NB4 (cell line): ENCODE measurements around the gene NEFH.

Experiments used
- DNase-seq: peaks from one replicate; pipeline ENCODE4 v3.0.0; 2010; ENCODE audit warnings: low read depth
- H3K4me3 ChIP-seq: one replicate; pipeline ENCODE4 v1.5.1; 2011; ENCODE audit warnings: mild to moderate bottlenecking, low read depth, low read length, moderate library complexity
- CTCF ChIP-seq: IDR thresholded peaks from one replicate; pipeline ENCODE4 v1.5.1; 2012; ENCODE audit warnings: low read depth, low read length
- MAX ChIP-seq: IDR thresholded peaks from 2 replicates; pipeline ENCODE4 v1.6.1; 2011; ENCODE audit warnings: low read depth, low read length
- MYC ChIP-seq: IDR thresholded peaks from 2 replicates; pipeline ENCODE4 v1.6.1; 2011; ENCODE audit warnings: low read depth, low read length
- POLR2A ChIP-seq: IDR thresholded peaks from 2 replicates; pipeline ENCODE4 v1.6.1; 2011; ENCODE audit warnings: mild to moderate bottlenecking; ENCODE audit not compliant: insufficient read length; ENCODE audit errors: extremely low read depth

Gene NEFH

GRCh38 chr22:29457730-29458129 lies 22.3 kb upstream of the NEFH start:
- TF ChIP-seq CTCF (no peak), MAX (no peak), POLR2A (no peak), MYC (no peak)
- no peak overlapping the region for H3K4me3 ChIP-seq
- peak; percentile 54 for DNase-seq

GRCh38 chr22:29458551-29458950 lies 21.5 kb upstream of the NEFH start:
- no peak for DNase-seq
- no peak for TF ChIP-seq MYC
- TF ChIP-seq MAX = no peak
- TF ChIP-seq CTCF = no peak
- no peak for TF ChIP-seq POLR2A
- no peak overlapping the region for H3K4me3 ChIP-seq

- H3K4me3 ChIP-seq = no peak overlapping the region
- no peak for TF ChIP-seq MAX
- no peak for TF ChIP-seq CTCF
- TF ChIP-seq POLR2A = no peak
- no peak for TF ChIP-seq MYC
- DNase-seq = no peak
Measured at GRCh38 chr22:29459773-29460172, 20.2 kb upstream of the NEFH start.

- TF ChIP-seq CTCF (no peak), MYC (no peak), MAX (no peak), POLR2A (no peak)
Measured at GRCh38 chr22:29461263-29461662, 18.8 kb upstream of the NEFH start.

DNA sequence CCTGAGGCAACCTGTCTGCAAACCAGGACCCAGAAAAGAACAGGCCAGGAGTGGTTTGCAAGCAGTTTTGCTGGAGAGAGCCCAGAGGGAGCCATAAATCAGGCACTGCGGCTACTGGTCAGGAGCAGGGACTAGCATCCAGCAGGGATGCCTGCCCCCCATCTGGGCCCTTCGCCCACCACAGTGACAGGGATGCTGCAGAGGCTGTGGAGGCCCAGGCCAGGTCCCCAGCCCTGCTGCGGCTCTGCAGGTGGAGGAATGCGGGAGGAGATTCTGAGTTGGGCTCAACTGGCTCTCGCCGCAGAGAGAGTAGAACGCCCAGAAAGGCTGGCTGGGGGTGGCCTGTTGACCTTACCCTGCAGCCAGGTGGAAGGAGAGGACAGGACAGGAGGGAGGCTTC lies 16.4 kb upstream of the NEFH start:
- TF ChIP-seq MYC (no peak), POLR2A (no peak), CTCF (no peak), MAX (no peak)
- H3K4me3 ChIP-seq = no peak overlapping the region
- no peak for DNase-seq

More at GRCh38 chr22:29461263-29461662, 18.8 kb upstream of the NEFH start:
- DNase-seq = no peak
- H3K4me3 ChIP-seq = no peak overlapping the region

- DNase-seq = no peak
- H3K4me3 ChIP-seq = no peak overlapping the region
- TF ChIP-seq MYC (no peak), CTCF (no peak), MAX (no peak), POLR2A (no peak)
Measured at GRCh38 chr22:29464581-29464980, 15.4 kb upstream of the NEFH start.
